HUES48 (cell line): Measurements from ENCODE around the gene AQP5.

Experiments used
- H3K27ac ChIP-seq: one replicate; pipeline ENCODE4 v1.7.0; 2013; ENCODE audit warnings: low read depth, low read length, inconsistent platforms
- H3K27me3 ChIP-seq: 2 replicates; pipeline ENCODE4 v1.6.1; 2013; ENCODE audit warnings: mild to moderate bottlenecking, low read length; ENCODE audit not compliant: control insufficient read depth, insufficient read depth
- H3K36me3 ChIP-seq: 2 replicates; pipeline ENCODE4 v1.6.1; 2013; ENCODE audit warnings: low read length; ENCODE audit not compliant: control insufficient read depth, insufficient read depth
- H3K4me1 ChIP-seq: 2 replicates; pipeline ENCODE4 v1.6.1; 2013; ENCODE audit warnings: mild to moderate bottlenecking, low read length; ENCODE audit not compliant: control insufficient read depth, insufficient read depth
- H3K4me3 ChIP-seq: 2 replicates; pipeline ENCODE4 v1.5.1; 2013; ENCODE audit warnings: mild to moderate bottlenecking, low read depth, low read length
- H3K9ac ChIP-seq: 2 replicates; pipeline ENCODE4 v1.6.1; 2013; ENCODE audit warnings: mild to moderate bottlenecking, low read depth, low read length, moderate library complexity
- H3K9me3 ChIP-seq: 2 replicates; pipeline ENCODE4 v1.6.1; 2013; ENCODE audit warnings: low read length; ENCODE audit not compliant: control insufficient read depth, insufficient read depth

The AQP5 gene

GRCh38 chr12:49933796-49934195 is 27.9 kb upstream of the AQP5 start:
- H3K27ac ChIP-seq: no peak overlapping the region
- no peak overlapping the region for H3K4me3 ChIP-seq
- H3K4me1 ChIP-seq: no peaks in the 10 kb centered on the region
- H3K27me3 ChIP-seq: no peaks in the 10 kb centered on the region
- no peaks in the 10 kb centered on the region for H3K9me3 ChIP-seq
- no peak overlapping the region for H3K9ac ChIP-seq
- no peaks in the 10 kb centered on the region for H3K36me3 ChIP-seq

GRCh38 chr12:49934505-49934904 is 27.2 kb upstream of the AQP5 start:
- H3K27ac ChIP-seq: no peak overlapping the region
- no peak overlapping the region for H3K9ac ChIP-seq
- H3K4me1 ChIP-seq: no peaks in the 10 kb centered on the region
- no peaks in the 10 kb centered on the region for H3K27me3 ChIP-seq
- H3K36me3 ChIP-seq: no peaks in the 10 kb centered on the region
- H3K9me3 ChIP-seq: no peaks in the 10 kb centered on the region
- no peak overlapping the region for H3K4me3 ChIP-seq

- no peak overlapping the region for H3K27ac ChIP-seq
- no peaks in the 10 kb centered on the region for H3K27me3 ChIP-seq
- H3K4me1 ChIP-seq: no peaks in the 10 kb centered on the region
- H3K9ac ChIP-seq: no peak overlapping the region
- H3K36me3 ChIP-seq: no peaks in the 10 kb centered on the region
- no peaks in the 10 kb centered on the region for H3K9me3 ChIP-seq
- no peak overlapping the region for H3K4me3 ChIP-seq
These were observed 24.7 kb upstream of the AQP5 start for GRCh38 chr12:49936925-49937324.

GRCh38 chr12:49937639-49938300 is 23.9 kb upstream of the AQP5 start:
- no peak overlapping the region for H3K4me3 ChIP-seq
- H3K27me3 ChIP-seq: no peaks in the 10 kb centered on the region
- no peaks in the 10 kb centered on the region for H3K9me3 ChIP-seq
- H3K9ac ChIP-seq: no peak overlapping the region
- no peak overlapping the region for H3K27ac ChIP-seq
- H3K4me1 ChIP-seq: peaks cover 8% of the 10 kb centered on the region; the same call in 1 of the 2 replicates
- H3K36me3 ChIP-seq: no peaks in the 10 kb centered on the region

GRCh38 chr12:49939307-49939706 is 22.4 kb upstream of the AQP5 start:
- H3K9me3 ChIP-seq: no peaks in the 10 kb centered on the region
- no peaks in the 10 kb centered on the region for H3K27me3 ChIP-seq
- no peak overlapping the region for H3K9ac ChIP-seq
- no peak overlapping the region for H3K27ac ChIP-seq
- H3K36me3 ChIP-seq: no peaks in the 10 kb centered on the region
- no peak overlapping the region for H3K4me3 ChIP-seq
- H3K4me1 ChIP-seq: peaks cover 12% of the 10 kb centered on the region; the same call in 1 of the 2 replicates

- Histone ChIP-seq H3K4me3 (no peak overlapping the region), H3K27ac (no peak overlapping the region), H3K9ac (no peak overlapping the region), H3K27me3 (no peaks in the 10 kb centered on the region), H3K9me3 (no peaks in the 10 kb centered on the region), H3K36me3 (no peaks in the 10 kb centered on the region), H3K4me1 (peaks cover 12% of the 10 kb centered on the region; the same call in 1 of the 2 replicates)
These were observed 22.0 kb upstream of the AQP5 start for GRCh38 chr12:49939707-49940106.

- H3K9ac ChIP-seq: no peak overlapping the region
- H3K4me3 ChIP-seq: no peak overlapping the region
These were observed 19.8 kb upstream of the AQP5 start for GRCh38 chr12:49941556-49942511.

GRCh38 chr12:49942512-49942893 is 19.2 kb upstream of the AQP5 start:
- Histone ChIP-seq H3K4me3 (no peak overlapping the region), H3K9ac (no peak overlapping the region), H3K27me3 (no peaks in the 10 kb centered on the region), H3K27ac (no peak overlapping the region), H3K9me3 (no peaks in the 10 kb centered on the region), H3K4me1 (peaks cover 30% of the 10 kb centered on the region), H3K36me3 (no peaks in the 10 kb centered on the region)

More at GRCh38 chr12:49941556-49942511, 19.8 kb upstream of the AQP5 start:
- peaks cover 28% of the 10 kb centered on the region for H3K4me1 ChIP-seq
- no peak overlapping the region for H3K27ac ChIP-seq
- no peaks in the 10 kb centered on the region for H3K36me3 ChIP-seq
- H3K27me3 ChIP-seq: no peaks in the 10 kb centered on the region
- no peaks in the 10 kb centered on the region for H3K9me3 ChIP-seq

- no peaks in the 10 kb centered on the region for H3K36me3 ChIP-seq
- no peak overlapping the region for H3K4me3 ChIP-seq
- no peaks in the 10 kb centered on the region for H3K27me3 ChIP-seq
- no peaks in the 10 kb centered on the region for H3K9me3 ChIP-seq
- peaks cover 32% of the 10 kb centered on the region for H3K4me1 ChIP-seq
- H3K27ac ChIP-seq: no peak overlapping the region
- H3K9ac ChIP-seq: no peak overlapping the region
These were observed 18.6 kb upstream of the AQP5 start for GRCh38 chr12:49942921-49943624.

GRCh38 chr12:49943625-49943960 is 18.1 kb upstream of the AQP5 start:
- Histone ChIP-seq H3K9ac (no peak overlapping the region), H3K36me3 (no peaks in the 10 kb centered on the region), H3K4me1 (peaks cover 32% of the 10 kb centered on the region), H3K4me3 (no peak overlapping the region), H3K9me3 (no peaks in the 10 kb centered on the region), H3K27ac (no peak overlapping the region), H3K27me3 (no peaks in the 10 kb centered on the region)

GRCh38 chr12:49944046-49944445 is 17.6 kb upstream of the AQP5 start:
- H3K27me3 ChIP-seq: no peaks in the 10 kb centered on the region
- H3K27ac ChIP-seq: no peak overlapping the region
- no peaks in the 10 kb centered on the region for H3K36me3 ChIP-seq
- H3K4me1 ChIP-seq: peaks cover 32% of the 10 kb centered on the region
- no peak overlapping the region for H3K9ac ChIP-seq
- no peaks in the 10 kb centered on the region for H3K9me3 ChIP-seq
- H3K4me3 ChIP-seq: no peak overlapping the region
